GM21447 (cell line): ENCODE data around the gene WDR86.

Experiments used
- ATAC-seq: cut with Tn5 transposase; IDR thresholded peaks from one replicate; pipeline ENCODE4 v1.9.1; 2021; ENCODE audit not compliant: unreplicated experiment

The WDR86 gene

GRCh38 chr7:151392002-151392401, 17.8 kb downstream of the WDR86 start:
- no peak for ATAC-seq

GRCh38 chr7:151391358-151391730, 18.5 kb downstream of the WDR86 start:
- ATAC-seq: no peak

GRCh38 chr7:151390598-151391357, 19.1 kb downstream of the WDR86 start:
- ATAC-seq: no peak

- ATAC-seq: no peak
Observed at GRCh38 chr7:151389768-151390597, 19.9 kb downstream of the WDR86 start.

GRCh38 chr7:151389096-151389767, 20.6 kb downstream of the WDR86 start:
- no peak for ATAC-seq

- no peak for ATAC-seq
Observed at GRCh38 chr7:151388430-151388829, 21.4 kb downstream of the WDR86 start.

- ATAC-seq: no peak
Observed at GRCh38 chr7:151388007-151388297, 21.9 kb downstream of the WDR86 start.

- ATAC-seq: no peak
Observed at GRCh38 chr7:151387161-151388006, 22.5 kb downstream of the WDR86 start.

- ATAC-seq: no peak
Observed at GRCh38 chr7:151386301-151387160, 23.3 kb downstream of the WDR86 start.

- ATAC-seq: no peak
Observed at GRCh38 chr7:151385626-151386300, 24.1 kb downstream of the WDR86 start.

GRCh38 chr7:151384776-151385625, 24.8 kb downstream of the WDR86 start:
- no peak for ATAC-seq

- no peak for ATAC-seq
Observed at GRCh38 chr7:151384352-151384697, 25.5 kb downstream of the WDR86 start.

GRCh38 chr7:151383638-151384351, 26.0 kb downstream of the WDR86 start:
- ATAC-seq: no peak

- no peak for ATAC-seq
Observed at GRCh38 chr7:151382079-151382885, 27.6 kb downstream of the WDR86 start.

GRCh38 chr7:151381348-151382078, 28.3 kb downstream of the WDR86 start:
- no peak for ATAC-seq

GRCh38 chr7:151381098-151381347, 28.8 kb downstream of the WDR86 start:
- ATAC-seq: no peak
